NCI-H774 (cell line): ENCODE results near the gene NOTCH1.

Experiments used
- DNase-seq: peaks from one replicate; lab custom pipeline; 2025; lab: John Stamatoyannopoulos, UW

NOTCH1 gene

DNA sequence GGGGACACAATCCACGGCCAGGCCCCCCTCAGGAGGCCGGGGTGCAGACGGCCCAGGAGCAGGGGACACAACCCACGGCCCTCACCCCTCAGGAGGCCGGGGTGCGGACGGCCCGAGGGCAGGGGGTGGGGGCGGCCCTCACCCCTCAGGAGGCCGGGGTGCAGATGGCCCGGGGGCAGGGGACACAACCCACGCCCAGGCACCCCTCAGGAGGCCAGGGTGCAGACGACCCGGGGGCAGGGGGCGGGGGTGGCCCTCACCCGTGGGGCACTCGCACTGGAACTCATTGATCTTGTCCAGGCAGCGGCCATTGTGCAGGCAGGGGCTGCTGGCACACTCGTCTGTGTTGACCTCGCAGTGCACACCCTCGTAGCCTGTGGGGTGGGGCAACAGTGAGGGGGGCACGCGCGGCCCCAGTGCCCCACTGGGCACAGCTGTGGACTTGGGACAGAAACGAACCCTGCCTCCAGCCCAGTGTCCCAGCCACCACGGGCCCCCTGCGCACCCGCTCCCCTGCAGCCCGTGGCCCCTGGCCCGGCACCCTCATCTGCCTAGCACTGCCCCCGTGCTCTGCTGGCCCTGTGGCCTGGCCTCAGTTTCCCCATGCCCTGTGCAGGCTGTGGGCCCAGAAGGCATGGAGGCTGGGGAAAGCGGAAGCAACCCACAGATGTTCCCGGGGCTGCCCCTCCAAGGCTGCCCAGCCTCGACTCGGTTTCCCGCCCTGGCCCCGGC lies 28.7 kb downstream of the NOTCH1 start:
- no peak for DNase-seq

DNA sequence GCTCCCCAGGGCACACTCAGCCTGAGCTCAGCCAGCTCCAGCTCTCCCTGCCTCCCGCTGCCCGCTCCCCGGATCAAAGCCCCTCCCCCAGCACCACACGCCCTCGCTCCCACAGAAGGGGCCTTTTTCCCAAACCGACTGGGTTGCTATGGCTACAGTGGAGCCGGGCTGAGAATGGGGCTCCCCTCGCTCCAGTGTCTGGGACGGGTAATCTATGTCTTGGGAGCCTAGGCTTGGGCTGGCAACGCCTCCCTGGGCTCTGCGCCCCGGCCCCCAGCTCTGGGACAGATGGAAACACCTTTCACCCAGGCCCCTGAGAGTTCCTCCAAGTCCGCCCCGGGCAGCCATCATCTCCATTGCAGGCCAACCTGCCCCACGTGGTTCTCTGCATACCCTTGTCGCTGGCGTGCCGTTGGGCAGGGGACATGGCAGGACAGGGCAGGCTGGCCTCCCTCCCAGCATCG lies 29.6 kb downstream of the NOTCH1 start:
- no peak for DNase-seq

- DNase-seq, result no peak
Measured at GRCh38 chr9:136515276-136515675, 30.6 kb downstream of the NOTCH1 start.

- DNase-seq, result no peak
Measured at GRCh38 chr9:136514022-136514714, 31.7 kb downstream of the NOTCH1 start.

- no peak for DNase-seq
Measured at GRCh38 chr9:136513191-136513590, 32.7 kb downstream of the NOTCH1 start.

DNA sequence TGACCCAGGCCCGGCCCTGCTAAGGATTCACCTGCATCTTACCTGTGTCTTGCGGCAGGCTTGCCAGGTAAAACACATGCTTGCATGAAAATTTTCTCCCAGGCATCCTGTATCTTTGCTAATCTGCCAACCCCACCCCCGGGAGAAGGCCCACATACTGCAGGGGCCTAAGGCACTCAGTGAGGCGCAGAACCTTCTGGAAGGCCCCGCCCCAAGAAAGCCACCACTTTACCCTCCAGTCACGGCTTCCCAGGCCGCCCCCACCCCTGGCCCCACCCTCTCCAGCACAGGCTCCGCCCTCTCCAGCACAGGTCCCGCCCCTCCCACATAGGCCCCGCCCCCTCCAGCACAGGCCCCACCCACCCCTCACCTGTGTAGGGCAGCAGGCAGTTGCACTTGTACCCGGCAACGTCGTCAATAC lies 33.2 kb downstream of the NOTCH1 start:
- DNase-seq, result no peak

DNA sequence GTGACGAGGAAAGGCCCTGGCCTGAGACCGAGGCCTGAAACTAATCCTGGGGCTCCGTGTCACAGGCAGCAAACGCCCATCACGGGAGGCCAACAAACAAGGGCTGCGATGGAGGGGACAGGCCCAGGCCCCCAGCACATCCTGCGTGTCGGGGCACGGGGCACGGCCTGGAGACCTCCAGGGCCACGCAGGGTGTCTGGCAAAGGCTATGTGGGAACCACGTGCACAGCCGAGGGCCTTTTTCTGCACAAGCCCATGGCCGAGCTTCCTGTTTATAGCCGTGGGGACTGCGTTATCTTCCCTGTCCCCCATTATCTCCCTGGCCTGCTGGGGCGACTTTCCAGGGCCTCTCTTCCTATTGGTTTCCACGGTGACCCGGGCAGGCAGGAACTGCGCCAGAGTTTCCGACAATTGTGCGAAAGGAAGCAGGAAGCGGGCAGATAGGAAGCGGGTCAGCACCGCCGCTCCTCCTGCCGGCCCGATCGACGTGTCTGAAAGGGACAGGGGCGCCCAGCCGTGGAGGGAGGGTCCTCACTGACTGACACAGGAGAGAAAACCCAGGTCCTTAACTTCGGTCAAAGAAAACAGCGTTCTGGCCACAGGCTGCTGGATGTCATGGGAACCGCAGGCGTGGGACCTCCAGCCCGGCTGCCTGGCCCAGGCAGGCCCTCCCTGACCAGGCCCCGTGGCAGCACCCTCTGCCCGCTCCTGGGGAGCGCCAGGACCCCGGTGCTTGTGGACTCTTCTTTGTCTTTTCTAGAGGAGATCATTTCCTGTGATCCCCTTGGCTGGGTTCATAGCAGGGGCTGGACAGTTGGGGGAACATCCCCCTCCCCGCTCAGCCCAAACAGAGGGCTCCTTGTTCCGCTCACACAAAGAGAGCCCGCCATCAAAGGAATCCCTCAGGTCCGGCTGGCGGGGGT lies 33.9 kb downstream of the NOTCH1 start:
- DNase-seq, result no peak

- DNase-seq, result no peak
Measured at GRCh38 chr9:136511144-136511669, 34.6 kb downstream of the NOTCH1 start.

- DNase-seq, result no peak
Measured at GRCh38 chr9:136510561-136510960, 35.3 kb downstream of the NOTCH1 start.

DNA sequence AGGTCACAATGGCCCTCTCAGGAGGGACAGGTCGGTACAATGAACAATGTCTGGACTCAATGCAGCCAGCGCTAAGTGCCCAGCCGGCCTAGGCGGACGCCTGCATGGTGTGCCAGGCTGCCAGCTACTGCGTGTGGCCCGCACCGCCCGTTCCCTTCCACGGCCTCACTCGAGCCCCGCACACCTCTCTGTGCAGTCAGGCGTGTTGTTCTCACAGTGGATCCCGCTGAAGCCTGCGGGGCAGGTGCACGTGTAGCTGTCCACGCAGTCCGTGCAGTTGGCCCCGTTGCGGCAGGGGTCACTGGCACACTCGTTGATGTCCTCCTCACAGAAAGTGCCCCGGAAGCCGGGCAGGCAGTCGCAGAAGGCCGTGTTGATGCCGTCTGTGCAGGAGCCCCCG lies 36.3 kb downstream of the NOTCH1 start:
- DNase-seq, result no peak

DNA sequence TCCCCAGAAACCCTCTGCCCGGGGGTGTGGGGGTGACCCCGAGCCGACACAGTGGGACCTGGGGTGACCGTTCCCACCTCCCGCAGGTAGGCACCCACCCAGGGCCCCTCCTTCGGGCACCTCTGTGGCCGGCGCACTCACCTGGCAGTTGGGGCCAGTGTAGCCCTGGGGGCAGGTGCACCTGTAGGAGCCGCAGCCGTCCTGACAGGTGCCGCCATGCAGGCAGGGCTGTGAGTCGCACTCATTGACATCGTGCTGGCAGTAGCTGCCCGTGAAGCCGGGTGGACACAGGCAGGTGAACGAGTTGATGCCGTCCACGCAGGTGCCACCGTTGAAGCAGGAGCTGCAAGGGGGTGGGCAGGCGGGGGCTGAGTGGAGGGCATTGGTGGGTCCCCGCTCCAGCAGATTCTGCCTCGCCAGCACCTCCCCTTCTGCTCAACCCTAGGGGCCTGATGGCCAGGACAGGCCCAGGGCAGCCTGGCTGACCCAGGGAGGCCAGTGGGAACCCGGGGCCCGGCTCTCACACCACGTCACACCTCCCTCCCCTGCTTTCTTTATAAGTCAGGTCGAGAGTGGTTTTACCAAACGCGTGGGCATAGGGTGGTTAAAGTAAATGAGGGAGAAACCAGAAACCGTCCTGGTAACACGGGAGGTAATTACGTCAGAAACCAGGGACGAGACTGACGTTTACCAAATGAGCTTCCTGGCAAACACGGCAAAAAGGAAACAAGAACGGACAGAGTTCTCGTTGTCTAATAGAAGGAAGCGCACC lies 36.9 kb downstream of the NOTCH1 start:
- no peak for DNase-seq

DNA sequence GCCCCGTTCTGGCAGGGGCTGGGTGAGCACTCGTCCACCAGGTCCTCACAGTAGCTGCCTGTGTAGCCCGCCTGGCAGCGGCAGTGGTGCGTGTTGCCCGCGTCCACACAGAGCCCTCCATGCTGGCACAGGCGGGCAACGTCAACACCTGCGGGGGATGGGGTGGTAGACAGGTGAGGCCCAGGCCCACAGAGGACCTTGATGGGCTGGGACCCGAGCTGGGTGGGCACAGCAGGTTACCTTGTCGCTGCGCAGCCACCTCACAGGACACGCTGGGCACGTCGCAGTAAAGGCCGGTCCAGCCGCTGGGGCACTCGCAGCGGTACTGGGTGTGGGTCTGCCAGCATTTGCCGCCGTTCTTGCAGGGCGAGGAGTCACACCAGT lies 37.9 kb downstream of the NOTCH1 start:
- DNase-seq, result no peak

- DNase-seq, result no peak
Measured at GRCh38 chr9:136507221-136507991, 38.4 kb downstream of the NOTCH1 start.

GRCh38 chr9:136506425-136506824 lies 39.4 kb downstream of the NOTCH1 start:
- DNase-seq, result no peak

DNA sequence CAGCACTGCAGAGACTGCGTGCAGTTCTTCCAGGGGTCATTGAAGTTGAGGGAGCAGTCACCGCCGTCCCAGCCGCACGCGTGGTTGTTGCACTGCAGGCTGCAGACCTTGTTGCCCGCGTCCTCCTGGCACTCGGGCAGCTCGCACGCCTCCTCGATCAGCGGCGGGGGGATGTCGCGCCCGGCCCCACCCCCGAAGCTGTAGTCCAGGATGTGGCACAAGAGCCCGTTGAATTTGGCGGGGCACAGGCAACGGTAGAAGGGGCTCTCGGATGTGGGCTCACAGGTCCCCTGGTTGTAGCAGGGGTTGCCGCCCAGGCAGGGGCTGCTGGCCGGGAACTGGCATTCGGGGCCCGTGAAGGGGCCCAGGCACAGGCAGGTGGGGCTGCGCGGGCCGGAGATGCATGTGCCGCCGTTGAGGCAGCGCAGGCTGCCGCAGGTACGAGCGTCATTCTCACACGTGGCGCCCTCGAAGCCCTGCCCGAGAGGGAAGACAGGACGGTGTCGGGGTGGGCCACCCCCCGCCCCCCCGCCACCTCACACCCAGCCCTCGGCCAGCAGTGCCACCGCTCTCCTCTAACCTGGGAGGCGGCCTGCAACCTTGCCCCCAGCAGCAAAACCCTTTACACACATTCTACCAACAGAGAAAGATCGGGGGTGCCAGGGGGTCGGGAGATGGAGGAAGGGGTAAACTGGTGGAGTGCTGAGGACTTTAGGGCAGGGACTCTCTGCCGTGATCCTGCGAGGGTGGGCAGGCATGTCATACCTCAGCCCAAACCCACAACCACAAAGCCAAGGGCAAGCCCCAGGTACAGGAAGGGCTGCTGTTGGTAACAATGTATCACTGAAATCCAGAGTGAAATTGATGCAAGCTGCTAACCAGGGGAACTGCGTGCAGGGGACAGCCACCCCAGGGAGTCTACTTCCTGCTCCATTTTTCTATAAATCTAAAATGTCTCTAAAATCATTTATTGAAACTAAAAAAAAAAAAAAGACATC lies 40.1 kb downstream of the NOTCH1 start:
- no peak for DNase-seq

GRCh38 chr9:136504512-136505348 lies 41.1 kb downstream of the NOTCH1 start:
- no peak for DNase-seq

GRCh38 chr9:136502940-136503550 lies 42.8 kb downstream of the NOTCH1 start:
- no peak for DNase-seq

DNA sequence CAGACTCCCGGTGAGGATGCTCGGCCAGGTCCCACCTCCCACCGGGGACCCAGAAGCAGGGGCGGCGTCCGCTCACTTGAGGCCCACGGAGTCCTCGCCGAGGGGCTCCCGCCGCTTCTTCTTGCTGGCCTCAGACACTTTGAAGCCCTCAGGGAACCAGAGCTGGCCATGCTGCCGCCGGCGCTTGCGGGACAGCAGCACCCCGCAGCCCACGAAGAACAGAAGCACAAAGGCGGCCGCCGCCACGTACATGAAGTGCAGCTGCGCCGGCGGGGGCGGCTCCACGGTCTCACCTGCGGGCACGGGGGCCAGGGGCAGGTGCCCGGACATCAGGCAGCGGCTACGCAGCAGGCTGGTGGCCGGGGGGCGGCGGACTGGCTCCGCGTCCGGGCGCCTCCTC lies 43.7 kb downstream of the NOTCH1 start:
- no peak for DNase-seq
